UCSD-AML1 (cell line): ENCODE data around the gene ACIN1.

Experiments
- DNase-seq: peaks from one replicate; lab custom pipeline; 2025; ENCODE audit not compliant: unreplicated experiment; lab: John Stamatoyannopoulos, UW

The ACIN1 gene

DNA sequence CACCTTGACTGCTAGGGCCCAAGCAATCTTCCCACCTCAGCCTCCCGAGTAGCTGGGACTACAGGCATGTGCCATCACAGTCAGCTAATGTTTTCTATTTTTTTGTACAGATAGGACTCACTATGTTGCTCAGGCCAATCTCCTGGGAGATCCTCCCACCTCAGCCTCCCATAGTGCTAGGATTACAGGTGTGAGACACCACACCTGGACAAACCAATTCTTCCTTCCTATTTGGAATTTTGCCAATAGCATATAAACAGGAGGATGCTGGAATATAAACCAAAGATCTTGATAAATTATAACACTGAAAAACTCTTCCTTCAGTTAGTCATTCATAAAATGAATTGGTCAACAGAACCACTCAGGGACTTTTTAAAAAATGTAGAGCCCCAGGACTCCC lies 8.4 kb downstream of the ACIN1 start:
- DNase-seq, result no peak

- no peak for DNase-seq
Measured at GRCh38 chr14:23085458-23085857, 9.5 kb downstream of the ACIN1 start.

DNA sequence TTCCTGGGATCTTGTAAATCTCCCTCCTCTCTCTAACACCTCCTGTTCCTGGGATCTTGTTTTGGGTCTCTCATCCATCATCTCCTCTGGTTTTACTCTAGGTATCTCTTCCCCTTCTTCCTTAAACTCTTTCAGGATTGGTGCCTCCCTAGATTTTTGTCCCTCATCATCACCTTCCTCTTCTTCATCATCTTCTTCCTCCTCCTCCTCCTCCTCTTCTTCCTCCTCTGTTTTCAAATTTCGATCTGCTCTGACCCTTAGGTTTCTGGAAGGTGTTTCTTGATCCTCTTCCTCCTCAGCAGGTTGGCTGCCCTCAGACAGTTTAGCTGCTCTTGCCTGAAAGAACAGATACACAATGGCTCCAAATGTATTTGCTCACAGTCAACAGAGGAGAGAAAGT lies 14.5 kb downstream of the ACIN1 start:
- no peak for DNase-seq

DNA sequence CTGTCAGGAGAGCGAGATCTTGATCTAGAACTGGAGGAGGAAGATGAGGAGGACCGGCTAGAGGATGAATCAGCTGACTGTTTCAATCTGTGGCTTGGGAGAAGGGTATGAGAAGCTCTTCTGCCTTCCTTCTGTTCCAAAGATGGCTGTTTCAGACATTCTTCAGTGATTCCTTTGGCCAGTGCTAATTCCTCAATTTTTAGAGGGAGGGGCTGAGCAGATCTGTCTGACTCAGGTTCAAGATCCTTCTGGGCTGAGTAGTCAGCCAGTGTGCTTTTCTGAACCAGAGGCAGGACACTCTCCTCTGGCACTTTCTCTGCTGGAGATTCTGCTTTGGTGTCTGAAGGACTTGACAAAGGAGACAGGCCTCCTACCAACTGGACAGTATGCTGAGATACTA lies 15.2 kb downstream of the ACIN1 start:
- no peak for DNase-seq

DNA sequence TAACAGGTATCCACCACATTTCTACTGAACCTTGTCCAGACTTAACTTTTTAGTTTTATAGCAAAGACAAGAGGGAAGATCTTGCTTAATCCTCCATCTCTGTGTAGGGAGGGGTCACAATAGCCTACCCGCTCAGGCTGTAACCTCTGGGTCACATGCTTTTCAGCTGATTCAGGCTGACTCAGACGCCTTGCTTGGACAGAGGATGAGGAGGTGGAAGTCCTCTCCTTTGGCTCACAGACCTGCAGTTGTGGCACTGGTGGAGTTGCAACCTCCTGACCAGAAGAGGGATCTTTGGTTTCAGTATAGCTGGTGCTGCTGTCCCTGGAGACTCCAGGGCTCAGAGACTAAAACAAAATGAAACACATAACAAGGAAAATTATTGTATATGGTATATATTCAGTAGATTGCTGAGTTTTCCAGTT lies 16.2 kb downstream of the ACIN1 start:
- DNase-seq, result no peak

- no peak for DNase-seq
Measured at GRCh38 chr14:23077962-23078361, 17.0 kb downstream of the ACIN1 start.

DNA sequence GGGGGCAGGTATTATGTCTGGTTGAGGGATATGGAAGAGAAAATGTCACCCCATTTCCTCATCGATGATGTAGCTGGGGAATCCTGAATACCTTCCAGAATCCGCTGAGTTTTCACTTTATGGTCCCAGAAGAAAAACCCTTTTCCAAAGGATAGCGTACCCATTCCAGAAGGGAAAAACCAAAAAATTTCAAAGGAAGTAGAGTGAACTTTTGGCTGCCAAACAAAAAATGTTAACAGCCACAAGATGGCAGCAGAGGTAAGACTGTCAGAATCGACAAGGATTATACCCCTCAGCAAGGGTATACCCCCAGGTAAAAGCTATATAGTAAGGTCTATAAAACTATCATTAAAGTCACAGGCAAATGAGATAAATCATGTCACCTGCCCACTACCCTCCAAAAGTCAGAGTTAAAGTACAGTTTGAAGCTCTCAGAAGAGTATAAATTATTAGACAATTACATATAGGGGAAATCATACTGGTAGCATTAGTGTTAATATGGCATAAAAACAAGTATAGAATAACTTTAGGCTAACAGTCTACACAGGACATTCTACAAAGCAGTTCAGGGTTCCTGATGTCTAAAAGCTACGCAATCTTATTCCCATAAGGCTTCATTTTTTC lies 18.0 kb downstream of the ACIN1 start:
- DNase-seq, result no peak

DNA sequence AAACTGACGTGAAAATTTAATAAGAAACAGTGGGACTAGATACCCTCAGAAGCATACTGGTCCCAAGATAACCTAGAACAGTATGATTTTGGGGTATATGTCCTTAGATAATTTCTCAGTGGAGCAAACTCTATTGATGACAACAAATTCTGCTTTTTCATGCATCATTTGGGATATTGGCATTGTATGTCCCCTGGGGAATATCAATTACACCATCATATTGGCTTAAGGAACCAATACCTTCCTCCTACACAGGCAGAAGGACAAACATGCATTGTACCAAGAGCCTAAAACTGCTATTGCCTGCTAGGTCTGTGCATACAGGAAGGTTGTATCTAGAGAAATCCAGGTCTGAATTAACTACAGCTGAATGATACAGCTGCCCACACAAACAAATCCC lies 20.0 kb downstream of the ACIN1 start:
- DNase-seq, result no peak

DNA sequence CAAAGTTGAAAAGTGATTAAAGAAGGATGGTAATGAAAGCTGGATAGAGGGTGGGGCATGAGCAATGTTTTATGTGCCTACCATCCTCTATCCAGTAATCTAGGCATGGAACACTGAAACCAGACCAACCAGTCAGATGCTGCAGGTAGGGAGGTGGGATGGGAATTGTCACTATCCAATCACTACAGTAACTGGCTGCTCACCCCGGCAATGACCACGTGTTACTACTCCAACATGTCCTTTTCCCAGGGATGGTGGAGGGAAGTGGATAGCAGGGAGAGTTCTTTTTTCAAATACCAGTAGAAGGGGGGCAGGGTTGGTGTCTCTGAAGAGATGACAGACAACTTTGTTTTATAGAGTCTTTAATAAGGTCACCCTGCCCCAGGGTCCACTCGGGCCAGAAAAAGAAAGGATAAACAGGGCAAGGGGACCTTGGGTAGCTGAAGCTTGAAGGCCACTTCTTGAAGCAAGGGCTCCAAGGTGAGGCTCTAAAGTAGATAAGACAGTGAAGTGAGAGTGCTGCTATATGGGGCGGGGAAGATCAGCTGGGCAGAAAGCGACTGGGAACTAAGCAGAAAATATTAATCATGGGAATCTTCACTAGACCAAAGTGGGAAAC lies 22.9 kb downstream of the ACIN1 start:
- no peak for DNase-seq

- no peak for DNase-seq
Measured at GRCh38 chr14:23071244-23071920, 23.6 kb downstream of the ACIN1 start.

GRCh38 chr14:23070262-23071129 lies 24.4 kb downstream of the ACIN1 start:
- no peak for DNase-seq

DNA sequence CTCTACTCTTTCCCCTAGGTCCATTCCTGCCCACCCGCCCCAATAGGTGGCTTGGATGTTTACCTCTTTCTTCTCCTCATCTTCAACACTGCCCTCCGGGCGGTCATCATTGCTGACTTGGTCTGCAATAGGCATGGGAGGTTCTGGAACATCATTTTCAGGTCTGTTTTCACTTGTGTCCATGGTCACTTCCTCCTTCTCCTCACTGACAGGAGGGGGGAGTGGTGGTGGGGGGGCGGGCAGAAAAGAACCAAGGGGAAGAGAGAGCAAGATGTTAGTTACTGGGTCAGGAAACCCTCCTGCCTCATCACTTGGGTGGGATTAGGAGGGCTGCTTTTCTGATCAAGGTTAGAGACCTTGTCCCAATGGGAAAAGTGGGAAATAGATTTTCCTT lies 25.5 kb downstream of the ACIN1 start:
- DNase-seq, result no peak

- no peak for DNase-seq
Measured at GRCh38 chr14:23068789-23069412, 26.0 kb downstream of the ACIN1 start.

DNA sequence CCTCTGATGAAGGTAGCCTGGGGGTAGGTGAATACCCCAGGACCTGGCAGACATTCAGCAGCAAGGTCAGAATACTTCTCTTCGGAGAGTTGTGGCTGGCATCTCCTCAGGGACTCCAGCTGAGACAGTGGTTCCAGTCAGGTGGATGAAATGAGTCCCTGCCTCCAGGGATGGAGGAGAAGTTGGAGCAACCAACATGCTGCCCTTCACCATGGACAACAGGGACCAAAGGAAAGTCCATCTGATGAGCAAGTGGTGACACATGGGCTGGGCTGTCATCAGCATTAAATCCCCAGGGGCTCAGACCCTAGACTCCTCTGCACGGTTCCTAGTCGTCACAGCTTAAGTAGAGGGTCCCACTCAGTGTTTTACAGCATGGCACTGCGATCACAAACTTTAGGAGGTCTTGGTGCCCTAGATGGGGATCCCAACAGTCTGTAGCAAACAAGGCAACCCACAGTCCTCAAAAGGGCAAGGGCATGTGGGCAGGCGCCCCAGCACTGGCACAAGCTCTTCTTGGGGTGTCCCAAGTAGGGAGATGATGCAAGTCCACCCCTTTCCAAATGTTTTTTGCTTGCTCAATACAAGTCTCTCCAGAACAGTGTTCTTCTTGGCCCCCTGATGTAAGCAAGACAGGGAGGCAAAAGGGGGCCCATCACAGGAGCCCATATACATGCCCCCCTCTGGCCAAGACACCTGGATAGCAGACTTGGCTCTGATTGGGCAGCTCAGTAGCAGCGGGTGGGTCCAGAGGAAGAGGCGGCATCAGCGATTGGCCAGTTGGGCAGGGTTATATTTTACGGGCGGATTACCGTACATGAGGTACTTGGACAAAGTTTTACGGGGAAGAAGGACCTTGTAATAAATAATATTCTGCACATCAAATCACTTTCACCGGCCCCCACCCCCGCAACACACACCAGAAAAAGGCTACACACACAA lies 26.8 kb downstream of the ACIN1 start:
- DNase-seq, result no peak

DNA sequence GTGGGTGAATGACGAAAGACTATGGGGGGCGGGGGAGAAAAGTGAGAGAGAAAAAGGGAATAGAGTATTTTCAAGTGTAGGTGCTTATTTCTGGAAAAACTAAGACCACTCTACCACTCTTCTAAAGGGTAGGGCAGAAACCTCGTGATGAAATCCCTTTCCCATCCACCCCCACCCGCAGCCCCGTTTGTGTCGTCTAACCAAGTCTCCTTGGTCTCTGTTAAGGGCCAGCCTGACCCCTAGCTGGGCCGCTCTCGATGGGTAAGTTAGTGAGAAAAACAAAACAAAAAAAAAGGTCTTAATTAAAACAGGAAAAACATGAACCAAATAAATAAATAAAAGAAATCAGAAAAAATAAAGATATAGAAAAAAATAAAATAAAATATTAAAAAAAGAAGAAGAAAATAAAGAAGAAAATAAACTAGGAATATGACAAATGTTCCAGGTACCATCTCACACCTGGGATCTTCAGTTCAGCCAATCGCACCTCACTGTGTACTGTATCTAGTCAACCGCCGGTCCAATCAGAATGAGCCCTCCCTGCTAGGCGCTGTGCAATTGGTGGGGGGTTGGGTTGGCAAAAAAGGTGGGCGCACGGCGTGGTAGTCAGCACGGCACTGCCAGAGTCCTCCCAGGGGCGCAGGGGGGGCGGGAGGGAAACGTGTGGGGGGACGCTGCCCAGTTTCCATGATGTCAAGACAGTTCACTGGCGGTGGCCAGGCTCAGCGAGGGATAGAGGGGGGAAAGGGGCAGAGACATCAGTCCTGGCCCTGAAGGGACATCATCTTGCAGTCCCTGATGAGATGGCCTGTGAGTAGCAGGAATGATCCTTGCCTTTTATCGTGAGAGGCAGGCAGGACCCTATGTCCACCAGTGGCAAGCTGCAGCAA lies 27.8 kb downstream of the ACIN1 start:
- DNase-seq, result no peak

DNA sequence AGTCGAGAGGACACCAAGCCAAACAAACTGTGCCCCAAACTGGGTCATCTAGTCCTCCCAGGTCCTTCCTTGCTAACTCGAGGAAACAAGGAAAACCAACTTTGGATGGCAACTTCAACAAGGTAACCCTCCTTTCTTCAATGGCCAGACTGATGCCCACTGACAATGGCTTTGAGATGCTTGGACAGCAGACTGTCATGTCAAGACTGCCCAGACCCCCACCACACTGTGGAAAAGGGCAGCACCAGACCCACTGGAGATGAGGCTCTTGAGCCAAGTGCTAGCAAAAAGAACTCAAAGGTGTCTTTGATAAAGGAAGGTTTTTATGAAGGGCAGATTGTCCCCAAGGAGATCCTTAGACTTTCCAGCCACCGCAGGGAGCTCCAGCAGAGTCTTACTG lies 28.6 kb downstream of the ACIN1 start:
- no peak for DNase-seq

DNA sequence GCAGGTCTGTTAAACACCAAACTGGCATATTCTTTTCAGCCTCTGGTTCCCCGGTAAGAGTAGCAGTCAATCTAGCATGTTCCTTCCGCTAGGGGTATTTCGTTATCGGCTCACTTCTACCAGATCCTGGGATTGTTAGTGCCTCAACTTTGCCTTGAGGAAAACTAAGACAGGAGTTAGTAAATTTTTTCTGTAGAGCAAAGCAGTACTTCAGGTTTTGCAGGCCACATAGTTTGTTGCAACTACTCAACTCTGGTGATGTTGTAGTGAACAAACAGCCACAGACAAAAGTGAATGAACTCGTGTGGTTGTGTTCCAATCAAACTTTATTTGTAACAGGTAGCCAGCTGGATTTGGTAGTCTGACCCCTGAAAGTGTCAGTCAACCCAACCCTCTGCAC lies 31.3 kb downstream of the ACIN1 start:
- no peak for DNase-seq

DNA sequence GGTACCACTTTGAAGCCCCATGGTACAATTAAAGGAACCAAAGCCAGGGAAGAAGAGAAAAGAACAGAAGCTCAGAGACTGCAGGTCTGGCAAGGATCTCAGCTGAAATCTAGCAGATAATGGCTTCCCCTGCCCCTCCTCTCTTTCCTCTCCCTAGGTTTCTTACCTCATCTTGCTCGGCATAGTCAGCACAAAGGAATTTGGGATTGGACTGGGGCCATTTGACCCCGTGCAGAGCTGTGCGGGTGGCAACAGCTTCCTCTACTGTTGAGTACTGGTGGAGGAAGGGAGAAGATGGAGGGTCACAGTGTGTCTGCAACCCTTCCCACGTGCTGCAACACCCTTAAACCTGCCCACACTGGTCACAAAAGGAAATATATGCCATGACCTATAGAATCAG lies 32.9 kb downstream of the ACIN1 start:
- no peak for DNase-seq
